ENCODE data around the gene RNASEH2B.

The RNASEH2B gene

GRCh38 chr13:50909605-50910484, at the start of gene RNASEH2B:
Gene RNASEH2B (plus strand): TSS chr13:50909791. CDS start chr13:50910077, 286 bp downstream.
- peak; percentile 61 for DNase-seq (ENCODE audit: low read depth)

DNA sequence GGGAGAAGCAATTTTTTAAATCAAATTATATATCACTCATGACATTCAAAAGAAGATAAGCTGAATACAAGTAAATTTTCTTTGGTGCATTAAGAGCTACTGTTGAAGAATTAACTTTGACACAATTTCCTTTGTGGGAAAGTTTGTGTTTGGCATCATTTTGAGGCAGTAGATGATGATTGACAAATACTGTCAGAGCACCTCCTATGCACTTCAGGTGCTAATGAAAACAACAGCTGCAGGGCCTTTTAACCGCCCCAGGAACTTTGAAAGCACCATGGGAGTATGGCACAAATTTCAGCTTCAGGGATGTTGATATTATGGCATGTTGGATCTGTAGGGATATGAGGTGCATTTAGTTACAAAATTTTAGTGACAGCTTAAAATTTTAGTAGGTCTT, 45.1 kb upstream of the RNASEH2B start:
- no peak for DNase-seq (ENCODE audit: low read depth)

- no peak for DNase-seq (ENCODE audit: low read depth)
These were observed 42.6 kb upstream of the RNASEH2B start for GRCh38 chr13:50866817-50867636.

DNA sequence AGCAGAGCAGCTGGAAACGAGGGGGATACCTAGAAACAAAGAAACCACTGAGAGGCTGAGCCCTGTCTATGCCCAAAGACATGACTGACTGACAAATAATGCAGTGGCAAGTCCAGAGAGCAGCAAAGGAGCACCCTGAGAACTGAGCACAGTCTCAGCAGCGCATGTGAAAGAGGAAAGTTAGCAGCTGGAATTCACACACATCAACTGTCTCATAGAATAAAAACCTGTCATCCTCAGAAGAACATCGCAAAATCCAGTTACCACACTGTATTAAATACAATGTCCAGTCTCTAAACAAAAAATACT, 42.0 kb upstream of the RNASEH2B start:
- no peak for DNase-seq (ENCODE audit: low read depth)

- no peak for DNase-seq (ENCODE audit: low read depth)
These were observed 38.2 kb upstream of the RNASEH2B start for GRCh38 chr13:50871405-50871804.

- no peak for DNase-seq (ENCODE audit: low read depth)
These were observed 36.1 kb upstream of the RNASEH2B start for GRCh38 chr13:50873467-50873866.

GRCh38 chr13:50873991-50874390, 35.6 kb upstream of the RNASEH2B start:
- DNase-seq (ENCODE audit: low read depth) = no peak

GRCh38 chr13:50882816-50883435, 26.7 kb upstream of the RNASEH2B start:
- DNase-seq (ENCODE audit: low read depth) = no peak

DNA sequence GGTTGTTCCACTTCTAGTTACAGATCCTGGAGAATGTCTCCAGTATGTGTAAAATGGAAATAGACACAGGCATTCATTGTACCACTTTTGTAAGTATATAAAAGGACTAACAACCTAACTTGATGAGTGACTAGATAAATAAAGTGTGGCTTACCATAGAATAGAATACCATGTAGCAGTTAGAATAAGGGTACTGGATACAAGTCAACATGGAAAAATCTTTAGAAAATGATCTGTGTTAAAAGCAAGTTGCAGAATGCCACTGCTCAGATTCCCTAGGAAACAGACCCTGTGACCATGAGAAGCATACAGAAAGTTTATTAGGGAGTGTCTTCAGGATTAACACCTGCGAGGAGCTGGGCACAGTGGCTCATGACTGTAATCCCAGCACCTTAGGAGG, 25.9 kb upstream of the RNASEH2B start:
- DNase-seq (ENCODE audit: low read depth) = no peak

- no peak for DNase-seq (ENCODE audit: low read depth)
These were observed 25.3 kb upstream of the RNASEH2B start for GRCh38 chr13:50884265-50884664.

GRCh38 chr13:50887151-50887550, 22.4 kb upstream of the RNASEH2B start:
- no peak for DNase-seq (ENCODE audit: low read depth)

DNA sequence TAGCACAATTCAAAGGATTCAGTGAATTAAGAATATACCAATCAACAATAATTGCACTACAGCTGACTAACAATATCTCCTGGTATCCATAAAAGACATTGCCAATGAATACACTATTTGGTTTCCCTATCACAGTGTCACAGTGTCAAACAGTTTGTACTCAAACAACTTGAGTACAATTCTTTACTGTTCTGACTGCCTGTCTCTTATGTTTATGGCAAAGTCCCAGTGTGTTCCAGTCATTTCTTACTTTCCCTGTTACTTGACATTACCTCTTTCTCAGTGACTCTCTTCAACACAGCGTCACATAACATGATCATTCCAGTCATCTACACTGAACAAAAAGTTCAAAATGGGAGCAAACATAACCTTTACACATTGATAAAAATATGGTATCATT, 21.2 kb upstream of the RNASEH2B start:
- no peak for DNase-seq (ENCODE audit: low read depth)

GRCh38 chr13:50889317-50889716, 20.3 kb upstream of the RNASEH2B start:
- DNase-seq (ENCODE audit: low read depth) = no peak

- no peak for DNase-seq (ENCODE audit: low read depth)
These were observed 18.4 kb upstream of the RNASEH2B start for GRCh38 chr13:50891206-50891605.

- no peak for DNase-seq (ENCODE audit: low read depth)
These were observed 17.2 kb upstream of the RNASEH2B start for GRCh38 chr13:50892210-50892944.

DNA sequence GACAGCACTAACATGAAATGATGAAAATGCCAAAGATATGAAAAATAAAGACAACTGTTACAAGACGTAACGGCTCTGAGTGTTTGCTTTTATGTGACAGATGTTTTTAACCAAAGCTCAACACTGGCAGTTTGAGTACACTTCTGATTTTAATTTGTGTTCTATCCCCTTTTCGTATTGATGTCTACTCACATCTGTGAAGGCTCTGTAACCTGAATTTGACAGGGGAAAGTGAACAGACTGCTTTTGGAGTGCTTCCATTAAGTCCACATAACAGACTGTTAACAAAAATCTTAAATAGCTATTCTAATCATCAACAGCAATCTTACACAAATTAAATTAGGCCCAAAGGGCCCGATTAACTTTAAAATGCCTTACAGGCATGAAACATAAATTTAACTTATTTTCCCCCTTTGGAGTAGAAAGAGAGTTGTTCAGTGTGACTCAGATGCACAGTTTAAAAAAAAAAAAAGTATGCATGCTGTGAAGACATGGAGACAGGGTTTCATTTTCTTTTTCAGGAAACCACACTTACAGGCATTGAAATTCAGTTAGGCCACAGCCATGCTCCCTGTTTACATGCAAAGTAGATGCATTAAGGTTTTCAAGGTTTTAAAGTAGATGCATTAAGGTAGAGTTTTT, 16.3 kb upstream of the RNASEH2B start:
- no peak for DNase-seq (ENCODE audit: low read depth)

- DNase-seq (ENCODE audit: low read depth) = no peak
These were observed 15.6 kb upstream of the RNASEH2B start for GRCh38 chr13:50894012-50894411.

- DNase-seq (ENCODE audit: low read depth) = no peak
These were observed 15.1 kb upstream of the RNASEH2B start for GRCh38 chr13:50894504-50894903.

DNA sequence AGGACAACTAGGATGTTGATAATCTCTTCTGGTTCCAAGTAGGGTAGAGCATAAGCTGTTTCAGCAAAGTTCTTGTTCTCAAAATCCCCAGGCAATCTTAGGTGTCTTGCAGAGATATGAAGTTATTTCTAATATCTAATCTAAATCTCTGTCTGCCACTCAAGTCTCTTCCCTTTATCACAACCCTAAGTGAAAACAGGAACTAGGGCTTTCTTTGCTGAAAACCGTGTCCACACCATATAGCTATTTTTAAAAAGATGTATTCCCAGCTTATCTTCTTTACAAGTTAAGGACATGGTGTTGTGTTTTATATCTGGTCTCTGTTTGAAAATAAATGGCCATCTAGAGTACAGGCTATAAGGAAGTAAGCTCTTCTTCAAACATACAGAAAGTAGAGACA, 11.3 kb upstream of the RNASEH2B start:
- DNase-seq (ENCODE audit: low read depth) = no peak

- no peak for DNase-seq (ENCODE audit: low read depth)
These were observed 7.9 kb upstream of the RNASEH2B start for GRCh38 chr13:50901701-50902100.

GRCh38 chr13:50905256-50905655, 4.3 kb upstream of the RNASEH2B start:
- no peak for DNase-seq (ENCODE audit: low read depth)

DNA sequence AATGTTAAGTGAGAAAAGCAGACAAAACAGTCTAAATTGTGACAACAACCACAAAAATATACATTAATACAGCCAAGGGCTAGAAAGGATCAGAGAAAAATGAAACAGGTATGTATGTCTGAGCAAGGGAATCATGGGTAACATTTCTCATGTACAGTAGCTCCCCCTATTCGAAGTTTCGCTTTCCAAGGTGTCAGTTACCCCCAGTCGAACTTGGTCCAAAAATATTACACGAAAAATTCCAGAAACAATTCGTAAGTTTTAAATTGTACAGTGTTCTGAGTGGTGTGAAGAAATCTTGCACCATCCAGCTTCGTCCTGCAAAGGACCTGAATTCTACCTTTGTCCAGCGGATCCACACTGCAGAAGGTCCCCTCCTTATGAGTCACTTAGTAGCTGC, 1.8 kb upstream of the RNASEH2B start:
- no peak for DNase-seq (ENCODE audit: low read depth)

All from activated T-helper 9 cell treated with anti-CD3 and anti-CD28 coated beads, Interleukin-2, amount 50 U/mL, for 16 hours (primary cell).